ENCODE data around the gene FOXK1.

DNA sequence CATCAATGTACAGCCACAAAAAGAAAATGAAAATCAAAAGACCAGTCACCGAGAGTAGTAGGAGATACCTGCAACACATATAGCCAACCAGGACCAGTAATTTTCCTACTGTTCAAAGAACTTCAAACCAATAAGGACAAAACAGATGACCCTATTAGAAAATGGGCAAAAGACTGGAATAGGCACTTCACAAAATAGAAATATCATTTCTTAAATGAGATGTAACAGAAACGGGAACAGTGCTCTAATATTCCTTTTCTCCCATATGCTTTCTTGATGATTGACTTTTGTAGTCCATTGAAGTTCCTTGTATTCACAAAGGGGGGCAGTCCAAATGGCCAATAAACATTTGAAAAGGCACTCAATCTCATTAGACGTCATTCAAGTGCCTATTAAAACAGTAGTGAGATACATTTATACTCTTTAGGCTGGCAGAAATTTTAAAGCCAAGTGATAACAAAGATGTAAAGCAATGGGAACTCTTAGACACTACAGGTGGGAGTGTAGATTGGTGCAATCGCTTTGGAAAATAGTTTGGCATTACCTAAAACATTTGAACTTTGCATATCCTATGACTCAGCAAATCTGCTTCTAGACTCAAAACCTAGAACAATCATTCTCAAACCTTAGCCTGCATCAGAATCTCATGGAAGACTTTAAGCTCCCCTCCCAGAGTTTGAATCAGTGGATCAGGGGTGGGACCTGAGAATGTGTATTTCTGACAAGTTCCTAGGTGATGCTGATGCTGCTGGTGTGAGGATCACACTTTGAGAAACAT lies 24.3 kb upstream of the FOXK1 start:
- TF ChIP-seq CTCF (IDR thresholded peaks at IDR 0.05) (no peak), ZFX (IDR thresholded peaks at IDR 0.05; ENCODE audit: borderline replicate concordance) (no peak)

Measured in 22Rv1 (cell line).